HepG2 (cell line): ENCODE data around the gene ALX3. TPM values are rescaled to one million over a fixed set of nuclear protein-coding genes. Genes with fewer than 3 reads are reported as not detected.

Experiments used
- ATAC-seq: fragments of 200-7000 bp; cut with Tn5 transposase; 3 replicates; pipeline ENCODE4 v1.9.1; 2020; ENCODE audit warnings: mild to moderate bottlenecking, moderate library complexity
- BruUV-seq: library from RNA; stranded (reverse); fragments of 400-500 nt; replicated peaks from 2 replicates; lab custom pipeline; 2021; lab: Mats Ljungman, UMichigan
- CTCF ChIA-PET: fragments of 300-600 bp; formaldehyde crosslinking; extraction: SDS; loops from one replicate; lab custom pipeline; 2021; ENCODE audit warnings: low total read pairs, inconsistent platforms, low intra/inter-chr PET ratio; lab: Yijun Ruan, JAX
- POLR2A ChIA-PET: fragments of 350-600 bp; sonication (Branson Sonifier 250); formaldehyde crosslinking; loops from one replicate; lab custom pipeline; 2020; ENCODE audit warnings: antibody characterized with exemption, inconsistent platforms; lab: Yijun Ruan, JAX
- DNase-seq: peaks from one replicate; pipeline ENCODE4 v3.0.0-alpha.2; 2015; ENCODE audit warnings: low spot score
- FAIRE-seq: peaks from 3 replicates; lab custom pipeline; 2011; peaks lifted over from hg19 to GRCh38; lab: Jason Lieb, UNC
- H2AFZ ChIP-seq: one replicate; pipeline ENCODE4 v1.6.1; 2011; ENCODE audit warnings: low read length, inconsistent platforms
- H3K27ac ChIP-seq: fragments of 300-600 bp; 3 replicates; pipeline ENCODE4 v1.8.0; 2011; ENCODE audit warnings: mixed run types, mild to moderate bottlenecking, mixed read lengths, low read length, inconsistent platforms; ENCODE audit not compliant: insufficient read depth; ENCODE audit errors: extremely low read length
- H3K27me3 ChIP-seq, 2 experiments: fragments of 200-600 bp in 1 of 2; 2 replicates in 1 of 2; 3 replicates in 1 of 2; pipeline versions ENCODE4 v1.6.0 to v1.8.0; 2011; ENCODE audit warnings: low read length in 2 of 2, mild to moderate bottlenecking in 2 of 2, moderate library complexity in 2 of 2, inconsistent platforms in 1 of 2; ENCODE audit not compliant: insufficient read depth in 2 of 2, control insufficient read depth in 1 of 2
- H3K36me3 ChIP-seq, 2 experiments: fragments of 200-600 bp in 1 of 2; replicated peaks in 1 of 2; 2 replicates in 1 of 2; 3 replicates in 1 of 2; pipeline versions ENCODE4 v1.5.1 to v1.8.0; 2011; ENCODE audit warnings: low read length in 2 of 2, inconsistent platforms in 1 of 2; ENCODE audit not compliant: insufficient read depth in 2 of 2, control insufficient read depth in 1 of 2
- H3K4me1 ChIP-seq: 2 replicates; pipeline ENCODE4 v1.5.1; 2012; ENCODE audit warnings: low read length, inconsistent platforms; ENCODE audit not compliant: insufficient read depth
- H3K4me2 ChIP-seq: 2 replicates; pipeline ENCODE4 v1.6.0; 2011; ENCODE audit warnings: low read depth, low read length, inconsistent platforms
- H3K4me3 ChIP-seq, 3 experiments: fragments of 200-600 bp in 1 of 3; sonication (generic), shearing (Covaris generic) in 1 of 3; replicated peaks in 1 of 3; 2 replicates each; pipeline ENCODE4 v1.5.1; 2011 to 2016; ENCODE audit warnings: low read length in 3 of 3, inconsistent platforms in 2 of 3, low read depth in 2 of 3, mild to moderate bottlenecking in 2 of 3, control low read depth in 1 of 3, mixed read lengths in 1 of 3; ENCODE audit not compliant: insufficient read depth in 1 of 3
- H3K79me2 ChIP-seq: one replicate; pipeline ENCODE4 v1.6.1; 2011; ENCODE audit warnings: low read length, inconsistent platforms; ENCODE audit not compliant: insufficient read depth
- H3K9ac ChIP-seq: 2 replicates; pipeline ENCODE4 v1.6.0; 2011; ENCODE audit warnings: mild to moderate bottlenecking, low read depth, low read length, inconsistent platforms; ENCODE audit not compliant: insufficient read depth
- H3K9me3 ChIP-seq: 2 replicates; pipeline ENCODE4 v1.5.1; 2012; ENCODE audit warnings: mild to moderate bottlenecking, low read length
- H4K20me1 ChIP-seq: 2 replicates; pipeline ENCODE4 v1.6.0; 2011; ENCODE audit warnings: inconsistent platforms, mild to moderate bottlenecking, low read length, moderate library complexity; ENCODE audit not compliant: insufficient read depth
- ASH2L ChIP-seq: fragments of 300-600, 200-600 bp; sonication (generic); IDR thresholded peaks from 2 replicates; pipeline ENCODE4 v1.7.0; 2017; ENCODE audit warnings: low read depth, mild to moderate bottlenecking, moderate library complexity, mixed read lengths, low read length; ENCODE audit not compliant: insufficient read length
- HOXA9 ChIP-seq: sonication (generic); formaldehyde crosslinking; IDR thresholded peaks from 2 replicates; pipeline ENCODE4 v1.8.1; 2022; ENCODE audit warnings: missing genetic modification reagents, mild to moderate bottlenecking, moderate library complexity, borderline replicate concordance
- MTERF4 ChIP-seq: sonication (generic); formaldehyde crosslinking; IDR thresholded peaks from 2 replicates; pipeline ENCODE4 v1.8.0; 2023; ENCODE audit warnings: mild to moderate bottlenecking, missing genetic modification reagents
- PAX8 ChIP-seq: sonication (generic); formaldehyde crosslinking; IDR thresholded peaks from 2 replicates; pipeline ENCODE4 v1.8.0; 2022; ENCODE audit warnings: mild to moderate bottlenecking, missing genetic modification reagents, borderline replicate concordance
- ZNF597 ChIP-seq: sonication (generic); formaldehyde crosslinking; IDR thresholded peaks from 2 replicates; pipeline ENCODE4 v1.5.0; 2020; ENCODE audit warnings: missing genetic modification reagents
- WGBS: methylation state at CpG from one replicate; pipeline ENCODE4 v1.1.6; 2017; ENCODE audit warnings: low lambda C conversion rate; 5-methylcytosine and 5-hydroxymethylcytosine counted together
- in situ Hi-C: cut with HindIII; loops from 2 replicates; pipeline ENCODE4 v1.10.0; 2017; ENCODE audit warnings: low pct_unique_long_range_greater_than_20kb; ENCODE audit not compliant: extremely low pct_ligation_motif_present
- intact Hi-C: fragments of 100-400 bp; cut with micrococcal nuclease; formaldehyde crosslinking; loops from one replicate; pipeline ENCODE4 v1.10.0; 2022; ENCODE audit not compliant: unreplicated experiment
- polyA plus RNA-seq, 8 experiments: library from polyadenylated mRNA; depleted of rRNA in 3 of 8; stranded (reverse) in 7 of 8; unstranded in 1 of 8; fragments of >200 nt; fragmentation: Illumina TruSeq in 4 of 8; extraction: Trizol in 4 of 8; gene quantifications; 2 replicates each; pipeline versions ENCODE4 v1.2.1 to v1.2.3, GENCODE V29; 2011 to 2016; ENCODE audit warnings: low read depth in 4 of 8, missing spikeins in 1 of 8, mixed read lengths in 1 of 8; ENCODE audit not compliant: insufficient read depth in 1 of 8
- total RNA-seq, 5 experiments: library from RNA; depleted of rRNA; stranded (reverse); fragments of >200 nt; fragmentation: Illumina TruSeq; extraction: Trizol; gene quantifications; 2 replicates each; pipeline ENCODE4 v1.2.3, GENCODE V29; 2016; ENCODE audit warnings: low read depth in 1 of 5

The ALX3 gene
- total and polyA plus RNA-seq, 2 of the 13 experiments (the other 11 are each of a cell fraction or from before 2014, with no cell fraction given): not detected

GRCh38 chr1:110092991-110093390 lies 22.5 kb upstream of the ALX3 start (continued):
- TF ChIP-seq ASH2L (no peak), PAX8 (CRISPR knock-in tag) (no peak)

GRCh38 chr1:110091791-110092190 lies 21.3 kb upstream of the ALX3 start:
- Histone ChIP-seq H3K9me3 (no peaks in the 10 kb centered on the region), H4K20me1 (no peaks in the 10 kb centered on the region), H3K27me3 (peaks cover 5 to 26% of the 10 kb centered on the region in 2 experiments; a peak in 4 of 5 replicates), H3K4me2 (no peak overlapping the region), H3K79me2 (no peaks in the 10 kb centered on the region), H3K36me3 (no peaks in the 10 kb centered on the region), H3K9ac (no peak overlapping the region), H2AFZ (no peak overlapping the region), H3K4me1 (peaks cover 7% of the 10 kb centered on the region; the same call in 1 of the 2 replicates), H3K27ac (no peak overlapping the region), H3K4me3 (no peak overlapping the region)
- BruUV-seq: no TSS peak
- in situ Hi-C loops: no loop called here
- POLR2A ChIA-PET: no interaction called here
- CTCF ChIA-PET: no interaction called here
- DNase-seq (no peak), FAIRE-seq (no peak), ATAC-seq (no peak)
- intact Hi-C loops: no loop called here
- TF ChIP-seq MTERF4 (CRISPR knock-in tag): no peak
- TF ChIP-seq HOXA9 (CRISPR knock-in tag): no peak
- TF ChIP-seq ZNF597 (CRISPR knock-in tag): no peak
- WGBS: 43% methylated on average over 2 of the region's 3 CpGs
